Calu3 (cell line): ENCODE results near the gene SDE2. TPM values are rescaled to one million over a fixed set of nuclear protein-coding genes. Genes with fewer than 3 reads are reported as not detected.

Experiments
- BruUV-seq: library from RNA; stranded (reverse); fragments of 400-500 nt; replicated peaks from 2 replicates; lab custom pipeline; 2021; lab: Mats Ljungman, UMichigan
- CTCF ChIA-PET: fragments of 300-600 bp; sonication (Branson Sonifier 250); formaldehyde crosslinking; loops from one replicate; lab custom pipeline; 2022; ENCODE audit warnings: antibody characterized with exemption; lab: Charles Lee
- DNase-seq: peaks from one replicate; pipeline ENCODE4 v3.0.0; 2022
- H3K27ac Mint-ChIP-seq: one replicate; pipeline ENCODE4 v1.8.0; 2022; ENCODE audit warnings: mixed read lengths; ENCODE audit not compliant: unreplicated experiment
- H3K27me3 Mint-ChIP-seq: one replicate; pipeline ENCODE4 v1.8.0; 2022; ENCODE audit warnings: mixed read lengths; ENCODE audit not compliant: unreplicated experiment
- H3K36me3 Mint-ChIP-seq: one replicate; pipeline ENCODE4 v1.8.0; 2022; ENCODE audit warnings: mild to moderate bottlenecking, moderate library complexity, mixed read lengths; ENCODE audit not compliant: insufficient read depth, unreplicated experiment
- H3K4me1 Mint-ChIP-seq: one replicate; pipeline ENCODE4 v1.8.0; 2022; ENCODE audit warnings: mild to moderate bottlenecking, low read depth, mixed read lengths; ENCODE audit not compliant: unreplicated experiment
- H3K4me3 Mint-ChIP-seq: one replicate; pipeline ENCODE4 v1.8.0; 2022; ENCODE audit warnings: mild to moderate bottlenecking, low read depth, moderate library complexity, mixed read lengths; ENCODE audit not compliant: unreplicated experiment
- H3K9me3 Mint-ChIP-seq: one replicate; pipeline ENCODE4 v1.8.0; 2022; ENCODE audit warnings: low read depth, mixed read lengths; ENCODE audit not compliant: unreplicated experiment
- intact Hi-C: fragments of 100-400 bp; cut with micrococcal nuclease; formaldehyde crosslinking; loops from one replicate; pipeline ENCODE4 v1.10.0; 2022; ENCODE audit not compliant: unreplicated experiment
- total RNA-seq: library from RNA; stranded (reverse); gene quantifications from 2 replicates; pipeline ENCODE4 v1.2.3, GENCODE V29; 2022
- TF ChIP-seq, protein P1 (sequence below): fragments of 200-600 bp; IDR thresholded peaks from one replicate; pipeline ENCODE4 v1.8.0; 2022; ENCODE audit warnings: antibody characterized with exemption; ENCODE audit not compliant: unreplicated experiment

The SDE2 gene
- total RNA-seq, 1 experiment from 2014 or later, result 26.2 TPM

DNA sequence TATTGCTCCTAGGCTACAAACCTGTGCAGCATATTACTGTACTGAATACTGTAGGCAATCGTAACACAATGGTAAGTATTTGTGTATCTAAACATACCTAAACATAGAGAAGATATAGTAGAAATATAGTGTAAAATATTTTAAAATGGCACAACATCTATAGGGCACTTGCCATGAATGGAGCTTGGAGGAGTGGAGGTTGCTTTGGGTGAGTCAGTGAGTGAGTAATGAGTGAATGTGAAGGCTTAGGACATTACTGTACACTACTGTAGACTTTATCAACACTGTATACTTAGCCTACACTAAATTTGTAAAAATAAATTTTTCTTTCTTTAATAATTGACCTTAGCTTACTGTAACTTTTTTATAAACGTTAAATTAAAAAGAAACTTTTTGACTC lies 66.1 kb downstream of the SDE2 start:
- CTCF ChIA-PET, result interaction anchor here (0.6 to 0.8 kb wide), 2 partner anchors 34 to 289 kb away, joined by 3 to 8 read pairs; no protein-coding TSS in a partner anchor
- H3K9me3 Mint-ChIP-seq, result no peaks in the 10 kb centered on the region
- intact Hi-C loops, result no loop called here
- no TSS peak for BruUV-seq
- H3K4me1 Mint-ChIP-seq, result no peaks in the 10 kb centered on the region
- no peak for DNase-seq
- H3K4me3 Mint-ChIP-seq, result no peak overlapping the region
- no peaks in the 10 kb centered on the region for H3K27me3 Mint-ChIP-seq
- no peaks in the 10 kb centered on the region for H3K36me3 Mint-ChIP-seq
- TF ChIP-seq, protein P1, sequence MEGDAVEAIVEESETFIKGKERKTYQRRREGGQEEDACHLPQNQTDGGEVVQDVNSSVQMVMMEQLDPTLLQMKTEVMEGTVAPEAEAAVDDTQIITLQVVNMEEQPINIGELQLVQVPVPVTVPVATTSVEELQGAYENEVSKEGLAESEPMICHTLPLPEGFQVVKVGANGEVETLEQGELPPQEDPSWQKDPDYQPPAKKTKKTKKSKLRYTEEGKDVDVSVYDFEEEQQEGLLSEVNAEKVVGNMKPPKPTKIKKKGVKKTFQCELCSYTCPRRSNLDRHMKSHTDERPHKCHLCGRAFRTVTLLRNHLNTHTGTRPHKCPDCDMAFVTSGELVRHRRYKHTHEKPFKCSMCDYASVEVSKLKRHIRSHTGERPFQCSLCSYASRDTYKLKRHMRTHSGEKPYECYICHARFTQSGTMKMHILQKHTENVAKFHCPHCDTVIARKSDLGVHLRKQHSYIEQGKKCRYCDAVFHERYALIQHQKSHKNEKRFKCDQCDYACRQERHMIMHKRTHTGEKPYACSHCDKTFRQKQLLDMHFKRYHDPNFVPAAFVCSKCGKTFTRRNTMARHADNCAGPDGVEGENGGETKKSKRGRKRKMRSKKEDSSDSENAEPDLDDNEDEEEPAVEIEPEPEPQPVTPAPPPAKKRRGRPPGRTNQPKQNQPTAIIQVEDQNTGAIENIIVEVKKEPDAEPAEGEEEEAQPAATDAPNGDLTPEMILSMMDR, result no peak
- H3K27ac Mint-ChIP-seq, result no peak overlapping the region

Other genes starting within 250 kb of the SDE2 start
- gene SRP9, start 221.5 kb downstream of the SDE2 start, total RNA-seq, result 264 and 312 TPM in 2 replicates
- gene EPHX1, start 189.2 kb downstream of the SDE2 start, total RNA-seq, result 32.5 and 46.6 TPM in 2 replicates
- 253 and 303 TPM in 2 replicates for gene TMEM63A, start 117.0 kb downstream of the SDE2 start, total RNA-seq
- gene LEFTY1, start 110.2 kb downstream of the SDE2 start, total RNA-seq, result 0.59 TPM in 1 of 2 replicates, not detected in the other
- gene PYCR2, start 75.1 kb downstream of the SDE2 start, total RNA-seq, result 81.6 and 91.9 TPM in 2 replicates
- not detected in 2 replicates for gene LEFTY2, start 58.1 kb downstream of the SDE2 start, total RNA-seq
- gene H3-3A, start 63.4 kb upstream of the SDE2 start, total RNA-seq, result 539 and 568 TPM in 2 replicates
- gene ACBD3, start 187.4 kb upstream of the SDE2 start, total RNA-seq, result 50.3 and 51.6 TPM in 2 replicates
- gene MIXL1, start 224.3 kb upstream of the SDE2 start, total RNA-seq, result not detected in 2 replicates